ENCODE data around the gene DDAH1. TPM values are rescaled to one million over a fixed set of nuclear protein-coding genes. Genes with fewer than 3 reads are reported as not detected.
"Not testable (repeated sequence)": the region's sequence is repeated elsewhere in the genome, so short reads cannot be mapped to it uniquely, and the experiment has no call there.

Gene DDAH1
- polyA plus RNA-seq (2013), result 25.8 and 27.4 TPM in 2 replicates

GRCh38 chr1:85465099-85465785 lies at the start of gene DDAH1:
Gene DDAH1 (minus strand): TSS chr1:85465159. CDS start chr1:85465045, 114 bp downstream.
- Histone ChIP-seq H3K4me3 (ENCODE audit: low read depth, low read length) (peak within 1 kb of the TSS; percentile 79), H4K91ac (ENCODE audit: low read depth, low read length) (peak within 1 kb of the TSS; percentile 69), H2BK5ac (ENCODE audit: low read depth, low read length, poor library complexity) (no peak within 1 kb of the TSS), H3K36me3 (ENCODE audit: control insufficient read depth in 1 of 2, insufficient read depth in 2 of 2, low read length in 2 of 2) (no peaks in the 10 kb centered on the region), H3K23ac (ENCODE audit: low read length) (no peak within 1 kb of the TSS), H3K4me2 (ENCODE audit: low read length) (peak within 1 kb of the TSS; percentile 87), H3K4me1 (ENCODE audit: control insufficient read depth in 1 of 2, insufficient read depth in 2 of 2, low read length in 2 of 2) (no peaks in the 10 kb centered on the region), H2AK5ac (ENCODE audit: low read length) (no peak within 1 kb of the TSS), H2BK12ac (ENCODE audit: low read length) (no peak within 1 kb of the TSS), H3K4ac (ENCODE audit: low read depth, low read length) (peak within 1 kb of the TSS; percentile 65), H3K9ac (ENCODE audit: low read length) (peak within 1 kb of the TSS; percentile 64), H3K79me1 (ENCODE audit: low read length) (peaks cover 4% of the 10 kb centered on the region), H3K9me3 (ENCODE audit: insufficient read depth, low read depth, low read length) (no peaks in the 10 kb centered on the region), H2AFZ (ENCODE audit: insufficient read depth, low read length, poor library complexity) (peak within 1 kb of the TSS; percentile 8), H4K8ac (ENCODE audit: low read depth, low read length) (peak within 1 kb of the TSS; percentile 64), H3K14ac (ENCODE audit: low read length) (peak within 1 kb of the TSS; percentile 42), H3K27me3 (ENCODE audit: insufficient read depth, low read length) (peaks cover 3% of the 10 kb centered on the region), H3K79me2 (ENCODE audit: control insufficient read depth, insufficient read depth, low read length, poor library complexity) (no peaks in the 10 kb centered on the region), H4K12ac (ENCODE audit: low read depth, low read length) (no peak within 1 kb of the TSS), H3K18ac (ENCODE audit: low read length) (peak within 1 kb of the TSS; percentile 25), H2BK120ac (ENCODE audit: insufficient read depth, low read length, poor library complexity) (no peak within 1 kb of the TSS), H3K27ac (ENCODE audit: low read depth, low read length) (no peak within 1 kb of the TSS)
- DNase-seq, result peak; percentile 3 to 41
- WGBS (ENCODE audit: extremely low coverage, insufficient coverage, insufficient read length), result no CpG with 5 or more reads among the region's 56 CpGs

GRCh38 chr1:85513998-85514397 lies 49.0 kb upstream of the DDAH1 start:
- H3K18ac ChIP-seq (ENCODE audit: low read length); H4K8ac ChIP-seq (ENCODE audit: low read depth, low read length); H3K27me3 ChIP-seq (ENCODE audit: insufficient read depth, low read length); H3K23ac ChIP-seq (ENCODE audit: low read length); H3K14ac ChIP-seq (ENCODE audit: low read length); H3K79me1 ChIP-seq (ENCODE audit: low read length); H2AK5ac ChIP-seq (ENCODE audit: low read length); H3K9me3 ChIP-seq (ENCODE audit: insufficient read depth, low read depth, low read length); H3K4me2 ChIP-seq (ENCODE audit: low read length); H4K12ac ChIP-seq (ENCODE audit: low read depth, low read length); H4K91ac ChIP-seq (ENCODE audit: low read depth, low read length); H3K79me2 ChIP-seq (ENCODE audit: control insufficient read depth, insufficient read depth, low read length, poor library complexity); H2BK5ac ChIP-seq (ENCODE audit: low read depth, low read length, poor library complexity); DNase-seq; H3K4me1 ChIP-seq (ENCODE audit: control insufficient read depth in 1 of 2, insufficient read depth in 2 of 2, low read length in 2 of 2); H2BK12ac ChIP-seq (ENCODE audit: low read length); H3K4me3 ChIP-seq (ENCODE audit: low read depth, low read length); H3K9ac ChIP-seq (ENCODE audit: low read length); H3K27ac ChIP-seq (ENCODE audit: low read depth, low read length); H2AFZ ChIP-seq (ENCODE audit: insufficient read depth, low read length, poor library complexity); H3K4ac ChIP-seq (ENCODE audit: low read depth, low read length); H3K36me3 ChIP-seq (ENCODE audit: control insufficient read depth in 1 of 2, insufficient read depth in 2 of 2, low read length in 2 of 2); H2BK120ac ChIP-seq (ENCODE audit: insufficient read depth, low read length, poor library complexity): not testable (repeated sequence)
- no CpG with 5 or more reads among the region's 4 CpGs for WGBS (ENCODE audit: extremely low coverage, insufficient coverage, insufficient read length)

GRCh38 chr1:85504417-85504816 lies 39.5 kb upstream of the DDAH1 start:
- Histone ChIP-seq H4K91ac (ENCODE audit: low read depth, low read length) (no peak overlapping the region), H3K4me1 (ENCODE audit: control insufficient read depth in 1 of 2, insufficient read depth in 2 of 2, low read length in 2 of 2) (no peaks in the 10 kb centered on the region), H3K4ac (ENCODE audit: low read depth, low read length) (no peak overlapping the region), H4K8ac (ENCODE audit: low read depth, low read length) (no peak overlapping the region), H2BK12ac (ENCODE audit: low read length) (no peak overlapping the region), H2AK5ac (ENCODE audit: low read length) (no peak overlapping the region), H3K14ac (ENCODE audit: low read length) (no peak overlapping the region), H2AFZ (ENCODE audit: insufficient read depth, low read length, poor library complexity) (no peak overlapping the region), H3K79me1 (ENCODE audit: low read length) (no peaks in the 10 kb centered on the region), H3K4me2 (ENCODE audit: low read length) (no peak overlapping the region), H3K27me3 (ENCODE audit: insufficient read depth, low read length) (no peaks in the 10 kb centered on the region), H3K79me2 (ENCODE audit: control insufficient read depth, insufficient read depth, low read length, poor library complexity) (no peaks in the 10 kb centered on the region), H2BK120ac (ENCODE audit: insufficient read depth, low read length, poor library complexity) (no peak overlapping the region), H3K18ac (ENCODE audit: low read length) (no peak overlapping the region), H3K4me3 (ENCODE audit: low read depth, low read length) (no peak overlapping the region), H3K27ac (ENCODE audit: low read depth, low read length) (no peak overlapping the region), H3K9me3 (ENCODE audit: insufficient read depth, low read depth, low read length) (no peaks in the 10 kb centered on the region), H3K9ac (ENCODE audit: low read length) (no peak overlapping the region), H2BK5ac (ENCODE audit: low read depth, low read length, poor library complexity) (no peak overlapping the region), H3K36me3 (ENCODE audit: control insufficient read depth in 1 of 2, insufficient read depth in 2 of 2, low read length in 2 of 2) (no peaks in the 10 kb centered on the region), H3K23ac (ENCODE audit: low read length) (no peak overlapping the region), H4K12ac (ENCODE audit: low read depth, low read length) (no peak overlapping the region)
- peak in 1 of 2 donors; percentile 49 for DNase-seq
- WGBS (ENCODE audit: extremely low coverage, insufficient coverage, insufficient read length), result no CpG with 5 or more reads among the region's 1 CpG

- H2BK120ac ChIP-seq (ENCODE audit: insufficient read depth, low read length, poor library complexity), result no peak overlapping the region
- WGBS (ENCODE audit: extremely low coverage, insufficient coverage, insufficient read length), result no CpG with 5 or more reads among the region's 3 CpGs
- H3K79me2 ChIP-seq (ENCODE audit: control insufficient read depth, insufficient read depth, low read length, poor library complexity), result no peaks in the 10 kb centered on the region
- peak; percentile 17 to 67 for DNase-seq
- no peak overlapping the region for H4K12ac ChIP-seq (ENCODE audit: low read depth, low read length)
- H2AK5ac ChIP-seq (ENCODE audit: low read length), result no peak overlapping the region
- no peak overlapping the region for H2BK12ac ChIP-seq (ENCODE audit: low read length)
- H3K4me2 ChIP-seq (ENCODE audit: low read length), result no peak overlapping the region
- no peaks in the 10 kb centered on the region for H3K9me3 ChIP-seq (ENCODE audit: insufficient read depth, low read depth, low read length)
- H3K9ac ChIP-seq (ENCODE audit: low read length), result no peak overlapping the region
- H3K27me3 ChIP-seq (ENCODE audit: insufficient read depth, low read length), result no peaks in the 10 kb centered on the region
- no peak overlapping the region for H4K91ac ChIP-seq (ENCODE audit: low read depth, low read length)
- H3K36me3 ChIP-seq (ENCODE audit: control insufficient read depth in 1 of 2, insufficient read depth in 2 of 2, low read length in 2 of 2), result no peaks in the 10 kb centered on the region
- peak overlapping the region; percentile 23 for H4K8ac ChIP-seq (ENCODE audit: low read depth, low read length)
- peak overlapping the region; percentile 27 for H2BK5ac ChIP-seq (ENCODE audit: low read depth, low read length, poor library complexity)
- no peak overlapping the region for H3K4ac ChIP-seq (ENCODE audit: low read depth, low read length)
- no peak overlapping the region for H3K4me3 ChIP-seq (ENCODE audit: low read depth, low read length)
- H3K4me1 ChIP-seq (ENCODE audit: control insufficient read depth in 1 of 2, insufficient read depth in 2 of 2, low read length in 2 of 2), result no peaks in the 10 kb centered on the region
- no peak overlapping the region for H2AFZ ChIP-seq (ENCODE audit: insufficient read depth, low read length, poor library complexity)
- no peak overlapping the region for H3K27ac ChIP-seq (ENCODE audit: low read depth, low read length)
- no peak overlapping the region for H3K23ac ChIP-seq (ENCODE audit: low read length)
- peak overlapping the region; percentile 3 for H3K18ac ChIP-seq (ENCODE audit: low read length)
- H3K14ac ChIP-seq (ENCODE audit: low read length), result no peak overlapping the region
- no peaks in the 10 kb centered on the region for H3K79me1 ChIP-seq (ENCODE audit: low read length)
These were observed 37.7 kb upstream of the DDAH1 start for GRCh38 chr1:85502625-85503083.

All from trophoblast cell (in vitro differentiated cells and primary cell).